Fibroblast of skin of left quadriceps (primary cell): ENCODE results near the gene TXNDC12.
"Not testable (repeated sequence)": the region's sequence is repeated elsewhere in the genome, so short reads cannot be mapped to it uniquely, and the experiment has no call there.

ENCODE experiments used
- DNase-seq, 2 experiments: peaks; one replicate each; pipeline ENCODE4 v3.0.0-alpha.2; 2013; ENCODE audit warnings: low read depth in 2 of 2

The TXNDC12 gene

GRCh38 chr1:52045666-52046195 lies 9.3 kb downstream of the TXNDC12 start:
- not testable (repeated sequence) for DNase-seq

DNA sequence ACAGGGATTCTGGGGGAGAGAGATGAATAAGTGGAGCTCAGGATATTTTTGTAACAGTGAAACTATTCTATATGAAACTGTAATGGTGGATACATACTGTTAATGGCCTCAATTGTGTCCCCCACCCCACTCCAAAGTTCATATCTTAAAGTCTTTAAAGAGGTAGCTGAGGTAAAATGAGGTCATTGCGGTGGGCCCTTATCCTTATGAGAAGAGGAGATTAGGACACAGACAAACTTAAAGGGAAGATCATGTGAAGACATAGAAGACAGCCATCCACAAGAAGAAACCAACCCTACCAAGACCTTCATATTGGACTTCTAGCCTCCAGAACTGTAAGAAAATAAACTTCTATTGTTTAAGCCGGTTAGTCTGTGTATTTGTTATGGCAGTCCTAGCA lies 9.8 kb downstream of the TXNDC12 start:
- DNase-seq, result no peak

DNA sequence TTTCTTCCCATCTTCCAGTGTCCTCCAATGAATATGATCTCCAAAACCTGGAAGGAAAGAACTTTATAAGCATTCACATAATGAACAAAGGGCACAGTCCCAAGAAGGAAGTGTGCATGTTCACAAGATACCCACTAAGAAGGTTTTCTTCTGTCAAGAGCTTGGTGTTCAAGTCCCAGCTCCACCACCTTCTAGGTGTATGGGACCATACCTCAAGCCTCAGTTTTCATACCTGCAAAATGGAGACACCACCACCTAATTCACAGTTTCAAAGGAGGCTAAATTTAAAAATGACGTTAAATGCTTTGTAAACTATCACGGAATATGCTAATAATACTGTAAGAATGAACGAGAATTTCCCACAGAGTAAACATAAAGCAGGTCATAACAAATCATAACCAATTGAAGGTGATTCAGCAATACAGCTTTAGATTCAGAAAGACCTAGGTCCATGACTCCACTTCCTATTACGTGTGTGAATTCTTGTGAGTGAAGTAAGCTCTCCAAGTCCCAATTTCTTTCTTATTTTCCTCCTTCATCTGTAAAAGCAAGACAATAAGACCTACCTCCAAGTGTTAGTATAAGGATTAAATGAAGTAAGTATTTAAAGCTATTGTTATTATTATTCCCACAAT lies 13.3 kb downstream of the TXNDC12 start:
- no peak for DNase-seq

- DNase-seq, result no peak
Observed at GRCh38 chr1:52037909-52038308, 17.1 kb downstream of the TXNDC12 start.

- no peak for DNase-seq
Observed at GRCh38 chr1:52037402-52037814, 17.6 kb downstream of the TXNDC12 start.

- no peak for DNase-seq
Observed at GRCh38 chr1:52034050-52034384, 21.0 kb downstream of the TXNDC12 start.

GRCh38 chr1:52033190-52034049 lies 21.6 kb downstream of the TXNDC12 start, which contains the start of gene KTI12:
TSS of gene KTI12 (minus strand) at chr1:52033810. CDS start at chr1:52033761, 49 bp downstream.
- peak; percentile 74 to 78 for DNase-seq

GRCh38 chr1:52032785-52033131 lies 22.2 kb downstream of the TXNDC12 start:
- no peak for DNase-seq

- DNase-seq, result no peak
Observed at GRCh38 chr1:52032124-52032784, 22.7 kb downstream of the TXNDC12 start.

GRCh38 chr1:52028839-52029238 lies 26.2 kb downstream of the TXNDC12 start:
- not testable (repeated sequence) for DNase-seq

DNA sequence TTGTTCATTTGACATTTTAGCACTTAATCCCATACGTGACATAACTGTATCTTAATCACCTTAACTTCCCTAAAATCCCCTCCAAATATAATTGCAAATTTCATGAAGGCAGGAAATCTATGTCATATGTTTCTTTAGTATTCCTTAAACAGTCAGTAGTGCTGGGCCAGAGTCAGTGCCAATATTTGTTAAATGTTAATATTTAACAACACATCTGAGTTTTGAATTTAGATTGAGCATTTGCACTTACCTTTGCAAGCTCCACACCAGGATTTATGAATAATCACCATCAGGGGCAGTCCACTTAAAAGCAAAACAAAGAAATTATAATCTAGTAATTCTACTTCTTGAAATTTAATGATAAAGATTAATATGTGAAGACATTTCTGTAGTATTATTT lies 26.7 kb downstream of the TXNDC12 start:
- DNase-seq, result no peak

- no peak for DNase-seq
Observed at GRCh38 chr1:52026278-52026677, 28.7 kb downstream of the TXNDC12 start.

DNA sequence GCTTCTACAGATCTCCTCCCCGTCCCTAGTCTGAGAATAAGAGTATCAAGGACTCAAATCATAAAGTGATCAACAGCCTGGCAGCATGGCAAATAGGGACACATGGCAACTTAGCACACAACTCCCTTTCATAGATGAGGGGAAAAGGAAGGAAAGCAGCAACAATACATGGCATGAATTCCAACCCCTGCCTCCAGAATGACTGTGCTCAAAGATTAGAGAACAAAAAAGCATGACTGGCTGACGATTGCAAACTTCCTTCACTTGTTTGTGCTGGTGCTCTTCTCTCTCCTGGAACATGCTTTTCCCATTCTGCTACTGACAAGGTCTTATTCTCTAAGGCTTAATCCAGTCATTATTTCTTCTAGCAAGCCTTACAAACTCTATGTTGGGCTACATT lies 32.9 kb downstream of the TXNDC12 start:
- DNase-seq, result no peak

DNA sequence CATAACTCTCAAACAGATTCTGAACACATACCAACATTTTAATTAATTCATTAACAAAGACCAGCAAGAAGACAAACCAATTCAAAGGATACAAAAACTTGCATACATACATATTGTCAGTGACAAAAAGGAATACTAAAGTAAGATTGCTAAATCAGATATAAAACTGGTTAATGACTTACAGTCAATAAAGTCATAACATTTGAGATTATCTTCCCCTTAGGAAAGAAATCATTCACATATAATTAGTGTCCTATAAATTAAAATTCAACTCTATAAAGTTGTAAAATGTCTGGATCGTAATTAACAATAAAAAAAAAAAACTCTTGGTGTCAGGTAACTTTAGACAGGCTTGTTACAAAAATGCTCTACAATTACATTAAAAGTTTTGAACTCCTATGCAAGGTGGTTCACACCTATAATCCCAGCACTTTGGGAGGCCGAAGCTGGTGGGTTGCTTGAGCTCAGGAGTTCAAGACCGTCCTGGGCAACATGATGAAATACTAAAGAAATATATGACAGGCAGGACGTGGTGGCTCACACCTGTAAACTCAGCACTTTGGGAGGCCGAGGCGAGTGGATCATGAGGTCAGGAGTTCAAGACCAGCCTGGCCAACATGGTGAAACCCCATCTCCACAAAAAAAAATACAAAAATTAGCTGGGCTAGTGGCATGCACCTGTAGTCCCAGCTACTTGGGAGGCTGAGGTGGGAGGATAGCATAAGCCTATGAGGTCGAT lies 46.8 kb downstream of the TXNDC12 start:
- DNase-seq, result no peak

DNA sequence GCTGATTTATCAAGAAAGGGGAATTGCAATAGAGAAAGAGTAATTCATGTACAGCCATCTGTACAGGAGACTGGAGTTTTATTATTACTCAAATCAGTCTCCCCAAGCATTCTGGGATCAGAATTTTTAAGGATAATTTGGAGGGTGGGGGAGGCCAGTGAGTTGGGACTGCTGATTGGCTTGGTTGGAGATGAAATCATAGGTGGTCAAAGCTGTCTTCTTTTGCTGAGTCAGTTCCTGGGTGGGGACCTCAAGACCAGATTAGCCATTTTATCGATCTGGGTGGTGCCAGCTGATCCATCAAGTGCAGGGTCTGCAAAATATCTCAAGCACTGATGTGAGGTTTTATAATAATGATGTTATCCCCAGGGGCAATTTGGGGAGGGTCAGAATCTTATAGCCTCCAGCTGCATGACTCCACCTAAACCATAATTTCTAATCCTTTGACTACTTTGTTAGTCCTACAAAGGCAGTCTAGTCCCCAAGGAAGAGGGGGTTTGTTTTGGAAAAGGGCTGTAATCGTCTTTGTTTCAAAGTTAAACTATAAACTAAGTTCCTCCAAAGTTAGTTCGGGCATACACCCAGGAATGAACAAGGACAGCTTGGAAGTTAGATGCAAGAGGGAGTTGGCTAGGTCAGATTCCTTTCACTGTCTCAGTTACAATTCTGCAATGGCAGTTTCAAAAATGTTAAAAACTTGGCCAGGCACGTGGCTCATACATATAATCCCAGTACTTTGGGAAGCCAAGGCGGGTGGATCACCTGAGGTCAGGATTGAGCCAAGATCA lies 47.6 kb downstream of the TXNDC12 start:
- DNase-seq, result peak in 1 of 2 experiments; percentile 5

- not testable (repeated sequence) for DNase-seq
Observed at GRCh38 chr1:52006081-52006553, 48.9 kb downstream of the TXNDC12 start.

DNA sequence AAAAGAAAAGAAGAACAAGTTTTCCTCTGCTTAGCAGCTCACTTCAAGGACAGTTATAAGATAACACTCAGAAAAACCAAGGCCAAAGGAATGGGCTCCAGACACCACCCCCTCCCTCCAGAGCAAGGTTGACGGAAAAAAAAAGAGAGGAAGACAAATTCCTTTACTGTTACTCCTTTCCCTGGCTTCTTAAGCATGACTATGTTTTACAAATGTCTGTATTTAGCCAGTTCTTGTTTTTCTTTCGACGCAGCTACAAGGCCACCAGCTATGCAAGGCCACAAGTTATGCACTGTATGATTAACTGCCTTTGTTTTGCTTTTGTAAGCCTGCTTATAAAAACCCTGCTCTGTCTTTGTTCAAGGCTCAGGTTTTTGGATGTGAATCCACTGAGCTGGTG lies 49.4 kb downstream of the TXNDC12 start:
- DNase-seq, result peak; percentile 68 to 69

GRCh38 chr1:52003877-52004276 lies 51.1 kb downstream of the TXNDC12 start:
- DNase-seq, result no peak

DNA sequence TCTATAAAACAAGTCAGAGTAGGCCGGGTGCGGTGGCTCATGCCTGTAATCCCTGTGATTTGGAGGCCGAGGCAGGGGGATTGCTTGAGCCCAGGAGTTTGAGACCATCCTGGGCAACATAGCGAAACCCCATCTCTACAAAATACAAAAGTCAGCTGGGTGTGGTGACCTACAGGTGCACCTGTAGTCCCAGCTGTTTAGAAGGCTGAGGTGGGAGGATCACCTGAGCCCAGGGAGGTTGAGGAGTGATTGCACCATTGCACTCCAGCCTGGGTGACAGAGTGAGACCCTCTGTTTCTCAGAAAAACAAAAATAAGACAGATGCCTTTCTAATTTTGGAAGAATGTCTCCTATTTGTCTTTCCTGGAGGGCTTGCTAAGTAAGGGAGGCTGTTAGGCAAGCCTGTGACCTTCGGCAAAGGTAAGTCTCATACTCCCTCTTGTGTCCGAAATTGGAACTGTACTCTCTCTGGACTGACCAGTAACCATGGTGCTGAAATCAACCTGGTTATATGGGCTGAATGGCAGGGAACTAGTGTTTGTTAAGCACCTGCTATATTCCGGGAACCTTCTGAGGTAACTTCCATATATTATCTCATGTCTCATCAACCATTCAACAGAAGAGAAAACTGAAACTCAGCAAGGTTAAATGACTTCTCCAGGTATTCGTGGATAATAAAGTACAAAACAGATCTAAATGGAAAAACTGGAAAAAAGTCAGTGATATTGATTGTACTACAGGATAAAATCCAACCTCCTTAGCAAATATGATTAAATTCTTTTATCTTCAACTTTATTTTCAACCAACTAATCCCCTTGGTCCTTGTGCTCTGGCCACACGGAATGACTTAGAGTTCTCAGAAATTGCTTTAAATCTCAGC lies 52.7 kb downstream of the TXNDC12 start:
- peak; percentile 76 to 80 for DNase-seq

DNA sequence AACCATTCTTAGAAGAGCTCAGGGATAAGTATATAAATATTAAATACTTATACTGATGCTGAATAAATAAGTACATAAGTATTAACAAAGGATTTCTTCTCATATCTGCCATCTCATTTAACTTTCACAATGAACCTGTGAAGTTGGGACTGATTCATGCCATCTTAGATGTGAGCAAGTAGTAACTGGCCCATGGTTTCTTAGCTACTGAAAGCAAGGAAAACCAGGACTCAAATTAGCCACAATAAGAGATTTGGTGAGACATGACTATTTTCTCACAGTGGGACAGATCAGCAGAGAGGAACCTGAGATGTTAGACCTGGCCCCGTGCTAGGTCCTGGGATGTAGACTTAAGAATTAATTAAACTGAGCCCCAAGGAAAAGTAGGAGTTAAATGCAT lies 56.3 kb downstream of the TXNDC12 start:
- no peak for DNase-seq
